VCaP (cell line): ENCODE data around the gene RBSN.

Source experiments
- H3K27ac ChIP-seq: fragments of 450-650 bp; 2 replicates; pipeline ENCODE4 v1.5.1; 2017
- TF ChIP-seq, protein P1 (sequence below): fragments of 450-650 bp; conservative IDR thresholded peaks from 2 replicates; pipeline ENCODE4 v1.5.1; 2017; ENCODE audit warnings: mild to moderate bottlenecking, moderate library complexity

Gene RBSN

DNA sequence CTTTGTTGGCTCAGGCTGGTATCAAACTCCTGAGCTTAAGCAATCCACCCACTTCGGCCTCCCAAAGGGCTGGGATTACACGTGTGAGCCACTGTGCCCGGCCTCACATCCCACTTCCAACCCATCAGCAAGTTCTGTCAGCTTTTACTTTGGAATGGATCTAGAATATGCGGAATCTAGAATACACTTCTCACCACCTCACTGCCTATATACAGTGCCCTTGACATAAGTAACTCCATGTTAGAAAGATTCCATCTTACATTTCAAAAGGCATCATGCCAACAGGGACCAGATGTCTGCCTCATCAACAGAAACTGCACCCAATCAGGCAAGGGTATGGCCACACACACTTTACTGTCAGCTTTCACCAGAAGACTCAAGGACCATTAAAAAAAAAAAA lies 9.9 kb upstream of the RBSN start:
- no peak overlapping the region for H3K27ac ChIP-seq
- TF ChIP-seq, protein P1, sequence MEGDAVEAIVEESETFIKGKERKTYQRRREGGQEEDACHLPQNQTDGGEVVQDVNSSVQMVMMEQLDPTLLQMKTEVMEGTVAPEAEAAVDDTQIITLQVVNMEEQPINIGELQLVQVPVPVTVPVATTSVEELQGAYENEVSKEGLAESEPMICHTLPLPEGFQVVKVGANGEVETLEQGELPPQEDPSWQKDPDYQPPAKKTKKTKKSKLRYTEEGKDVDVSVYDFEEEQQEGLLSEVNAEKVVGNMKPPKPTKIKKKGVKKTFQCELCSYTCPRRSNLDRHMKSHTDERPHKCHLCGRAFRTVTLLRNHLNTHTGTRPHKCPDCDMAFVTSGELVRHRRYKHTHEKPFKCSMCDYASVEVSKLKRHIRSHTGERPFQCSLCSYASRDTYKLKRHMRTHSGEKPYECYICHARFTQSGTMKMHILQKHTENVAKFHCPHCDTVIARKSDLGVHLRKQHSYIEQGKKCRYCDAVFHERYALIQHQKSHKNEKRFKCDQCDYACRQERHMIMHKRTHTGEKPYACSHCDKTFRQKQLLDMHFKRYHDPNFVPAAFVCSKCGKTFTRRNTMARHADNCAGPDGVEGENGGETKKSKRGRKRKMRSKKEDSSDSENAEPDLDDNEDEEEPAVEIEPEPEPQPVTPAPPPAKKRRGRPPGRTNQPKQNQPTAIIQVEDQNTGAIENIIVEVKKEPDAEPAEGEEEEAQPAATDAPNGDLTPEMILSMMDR = no peak

DNA sequence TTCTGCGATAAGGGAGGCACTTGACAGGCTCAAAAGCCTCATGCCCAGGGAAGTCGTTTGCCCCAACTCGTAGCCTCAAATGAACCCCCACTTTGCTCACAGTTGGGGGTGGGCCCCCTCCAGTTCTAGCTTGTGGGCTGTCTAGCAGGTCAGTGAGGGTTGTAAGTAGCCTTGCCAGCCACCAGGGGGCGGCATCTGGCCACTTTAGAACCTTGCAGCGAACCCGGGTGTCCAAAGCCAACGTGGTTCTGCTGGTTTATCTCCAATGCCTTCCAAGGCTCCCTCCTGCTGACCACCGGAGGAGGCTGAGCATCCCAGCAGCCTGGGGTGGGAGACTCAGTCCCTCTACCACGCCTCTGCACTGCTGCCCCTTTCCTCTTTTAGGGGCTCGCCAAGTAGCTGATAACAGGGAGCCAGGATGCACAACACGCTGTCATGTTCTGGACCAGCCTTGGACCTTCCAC lies 9.2 kb upstream of the RBSN start:
- H3K27ac ChIP-seq = no peak overlapping the region; the same call in 1 of the 2 replicates
- TF ChIP-seq, protein P1 = peak; percentile 92

DNA sequence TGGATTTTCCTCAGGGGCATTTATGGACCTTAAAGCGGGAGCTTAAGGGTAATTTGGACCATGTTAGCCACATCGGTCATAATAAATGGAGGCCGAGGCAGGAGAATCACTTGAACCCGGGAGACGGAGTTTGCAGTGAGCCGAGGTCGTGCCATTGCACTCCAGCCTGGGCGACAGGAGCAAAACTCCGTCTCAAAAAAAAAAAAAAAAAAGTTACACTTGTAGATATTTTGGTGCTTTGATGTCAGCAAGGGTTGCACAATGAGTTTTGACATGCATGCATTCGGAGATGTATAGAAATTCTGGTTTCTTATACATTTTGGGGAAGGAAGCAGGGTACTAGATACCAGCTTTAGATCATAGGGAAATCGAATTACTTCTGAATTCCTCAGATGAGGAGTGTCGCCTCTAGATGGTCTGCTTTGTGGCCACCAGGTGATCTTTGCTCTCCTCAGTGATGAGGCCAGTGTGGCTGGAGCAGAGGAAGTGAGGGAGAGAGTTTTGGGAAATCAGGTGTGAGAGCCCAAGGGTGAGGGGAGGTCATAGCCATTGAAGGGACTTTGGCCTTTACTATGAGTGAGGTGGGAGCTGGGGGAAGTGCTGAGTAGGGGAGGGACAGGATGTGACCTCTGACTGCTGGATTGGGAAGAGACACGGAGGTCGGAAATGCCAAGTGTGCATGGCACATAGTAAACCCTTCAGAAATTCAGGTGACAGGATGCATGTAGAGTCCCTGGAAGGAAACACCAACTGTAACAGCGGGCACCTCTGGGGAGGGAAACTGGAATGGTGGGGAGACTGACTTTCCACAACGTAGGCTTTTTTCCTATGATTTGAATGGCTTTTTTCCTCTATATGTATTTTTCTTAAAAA lies 8.4 kb upstream of the RBSN start:
- TF ChIP-seq, protein P1 = no peak
- peak overlapping the region; percentile 47 for H3K27ac ChIP-seq

DNA sequence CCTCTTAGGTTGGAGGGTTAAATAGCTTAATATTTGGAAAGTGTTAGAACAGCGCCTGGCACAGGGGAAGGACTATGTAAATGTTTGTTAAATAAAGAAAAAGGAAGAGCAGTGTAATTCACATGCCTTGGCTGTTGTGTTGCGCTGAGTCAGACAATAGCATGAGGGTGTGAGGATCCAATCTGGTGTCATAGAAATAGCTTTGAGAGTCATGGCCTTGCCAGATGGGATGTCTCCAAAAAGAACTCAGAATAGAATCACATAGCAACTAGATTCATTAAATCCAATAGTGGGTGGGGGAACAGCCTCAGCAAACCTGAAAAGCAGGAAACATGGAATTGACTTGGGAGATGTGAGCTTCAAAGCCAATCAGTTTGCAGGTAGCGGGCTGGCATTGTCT lies 3.9 kb upstream of the RBSN start:
- H3K27ac ChIP-seq = peak overlapping the region; percentile 2; the same call in 1 of the 2 replicates
- TF ChIP-seq, protein P1 = no peak

DNA sequence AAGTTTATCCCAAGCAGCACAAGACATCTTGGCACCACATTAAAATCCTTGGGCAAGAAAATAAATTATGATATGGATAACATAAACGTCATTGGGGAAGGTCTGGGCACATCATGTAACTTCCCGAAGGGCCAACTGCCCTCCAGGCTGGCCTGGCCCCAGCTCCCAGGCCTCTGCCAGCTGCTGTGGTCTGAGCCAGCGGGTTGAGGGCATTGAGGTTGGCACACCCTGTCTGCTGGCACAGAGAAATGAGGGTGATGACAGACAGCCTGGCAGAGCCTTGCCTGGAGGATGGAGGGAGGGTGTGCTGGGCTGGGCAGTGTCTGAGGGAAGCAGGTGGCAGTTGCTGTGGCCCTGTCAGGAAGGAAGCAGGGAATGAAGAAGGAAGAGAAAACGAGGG lies 3.3 kb upstream of the RBSN start:
- TF ChIP-seq, protein P1 = no peak
- peak overlapping the region; percentile 2; the same call in 1 of the 2 replicates for H3K27ac ChIP-seq

DNA sequence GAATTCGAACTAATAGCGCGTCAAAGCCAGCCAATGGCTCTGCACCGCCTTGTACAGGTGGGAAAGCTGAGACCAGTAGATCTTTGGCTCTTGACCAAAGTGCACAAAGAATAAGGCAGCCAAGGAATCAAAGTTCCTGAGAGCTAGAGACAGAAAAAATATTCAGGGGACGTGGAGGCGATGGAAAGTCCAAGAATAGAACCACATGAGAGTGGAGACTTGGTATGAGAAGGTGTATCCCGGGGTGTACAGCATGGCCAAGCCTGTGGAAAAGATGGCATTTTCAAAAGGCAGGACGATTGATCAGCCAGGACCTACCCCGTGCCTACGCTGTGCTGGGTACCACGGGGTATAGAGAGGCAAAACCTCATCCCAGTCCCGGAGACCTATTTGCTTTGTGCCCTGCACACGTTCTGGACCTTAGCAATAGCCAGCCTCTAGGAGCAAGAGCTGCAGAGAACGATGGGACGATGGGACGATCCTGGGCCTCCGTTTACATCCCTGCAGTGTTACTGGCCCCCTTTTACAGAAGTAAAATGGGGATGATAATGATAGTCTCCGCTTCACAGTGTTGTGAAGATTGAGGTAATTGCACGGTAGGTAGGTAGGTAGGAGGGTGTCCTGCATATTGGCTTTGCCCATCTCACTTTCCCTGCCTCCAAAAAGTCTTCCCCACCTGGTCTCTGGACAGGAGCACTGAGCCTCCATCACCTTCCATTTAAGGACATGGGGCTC lies 583 bp upstream of the RBSN start:
- TF ChIP-seq, protein P1 = no peak
- peak overlapping the region; percentile 88 for H3K27ac ChIP-seq

DNA sequence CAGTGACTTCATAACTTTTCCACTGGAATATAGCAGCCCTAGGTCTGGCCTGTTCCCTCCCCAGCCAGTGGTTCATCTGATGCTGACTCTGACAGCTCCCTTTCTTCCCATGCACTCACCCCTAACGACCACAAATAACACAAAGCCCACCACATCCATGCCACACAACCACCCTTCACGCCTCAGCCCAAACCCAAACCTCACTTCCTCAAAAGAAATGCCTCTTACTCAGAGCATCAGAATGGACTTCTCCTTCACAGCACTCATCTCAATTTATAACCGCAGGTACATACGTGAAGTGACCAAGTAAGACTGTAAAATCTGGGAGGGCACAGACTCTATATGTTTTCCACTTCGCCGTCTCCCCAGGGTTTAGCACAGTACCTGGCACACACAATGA lies 1.1 kb downstream of the RBSN start:
- peak overlapping the region; percentile 88; the same call in 1 of the 2 replicates for H3K27ac ChIP-seq

More for the DNA sequence above, 1.1 kb downstream of the RBSN start:
- TF ChIP-seq, protein P1 = no peak
